ENCODE measurements around the gene NR6A1.

NR6A1 gene

DNA sequence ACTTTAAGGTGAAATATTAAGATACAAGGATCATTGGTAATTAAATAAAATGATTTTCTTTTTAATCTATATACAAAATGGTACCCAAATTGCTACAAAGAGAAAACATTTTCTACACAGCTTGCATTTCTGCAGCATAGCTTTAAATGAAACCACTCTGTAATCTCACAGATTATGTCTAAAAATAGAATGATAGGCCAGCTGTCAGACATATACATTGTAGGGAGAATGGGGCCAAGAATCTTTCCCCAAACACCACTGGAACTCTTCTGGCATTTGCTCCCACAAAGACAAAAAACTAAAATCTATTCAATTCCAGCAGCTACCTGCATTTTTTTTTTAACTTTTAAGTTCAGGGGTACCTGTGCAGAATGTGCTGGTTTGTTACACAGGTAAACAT, 139.8 kb downstream of the NR6A1 start:
- no peak overlapping the region for H3K4me2 ChIP-seq (ENCODE audit: low read length, poor library complexity, severe bottlenecking)

DNA sequence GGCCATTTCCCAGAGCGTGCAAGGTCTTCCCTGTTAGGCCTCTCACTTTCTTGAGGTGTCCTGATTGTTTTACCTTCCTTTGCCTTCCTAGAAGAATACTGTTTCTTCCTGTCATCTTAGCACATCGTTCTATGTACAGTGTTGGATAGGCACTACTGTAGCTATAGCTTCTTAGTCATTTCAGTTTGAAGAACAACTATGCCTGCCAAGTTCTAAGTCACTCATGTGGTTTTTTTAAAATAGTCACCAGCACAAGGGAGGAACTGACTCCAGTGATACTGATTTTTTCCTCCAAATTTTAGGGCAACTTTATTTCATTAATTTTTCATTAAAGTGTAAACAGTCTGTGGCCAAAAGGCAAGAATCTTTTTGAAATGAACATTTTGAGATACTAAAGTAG, 141.5 kb downstream of the NR6A1 start:
- Histone ChIP-seq H2BK12ac (ENCODE audit: low read length in 2 of 2) (no peak overlapping the region), H3K9ac (ENCODE audit: low read length) (no peak overlapping the region), H2AFZ (ENCODE audit: low read depth, low read length) (no peak overlapping the region), H3K4me2 (ENCODE audit: low read length, poor library complexity, severe bottlenecking) (no peak overlapping the region), H2BK15ac (ENCODE audit: low read depth, poor library complexity, severe bottlenecking) (no peak overlapping the region), H2BK5ac (ENCODE audit: low read depth, low read length, poor library complexity, severe bottlenecking) (no peak overlapping the region), H3K27me3 (ENCODE audit: control insufficient read depth in 1 of 2, insufficient read depth in 1 of 2, low read length in 2 of 2) (no peaks in the 10 kb centered on the region), H4K91ac (ENCODE audit: low read length) (no peak overlapping the region), H2AK5ac (ENCODE audit: low read length, severe bottlenecking) (no peak overlapping the region), H3K4ac (ENCODE audit: low read depth in 1 of 2, low read length in 2 of 2) (no peak overlapping the region), H3K27ac (ENCODE audit: low read length, poor library complexity, severe bottlenecking) (no peak overlapping the region), H3K36me3 (ENCODE audit: control insufficient read depth in 1 of 2, insufficient read depth in 2 of 2, low read depth in 1 of 2, low read length in 2 of 2) (no peaks in the 10 kb centered on the region), H3K18ac (ENCODE audit: low read depth in 1 of 2, low read length in 2 of 2) (no peak overlapping the region), H2BK120ac (ENCODE audit: low read depth, low read length) (no peak overlapping the region), H3K4me3 (ENCODE audit: insufficient read depth in 1 of 2, low read depth in 1 of 2, low read length in 2 of 2) (no peak overlapping the region), H3K9me3 (ENCODE audit: control insufficient read depth, low read length) (no peaks in the 10 kb centered on the region), H3K79me1 (replicated peaks; ENCODE audit: low read length, poor library complexity, severe bottlenecking) (peaks cover 3% of the 10 kb centered on the region), H3K14ac (ENCODE audit: low read length in 2 of 2) (no peak overlapping the region), H4K8ac (ENCODE audit: low read length) (no peak overlapping the region), H3K23ac (ENCODE audit: low read length in 2 of 2) (no peak overlapping the region), H3K4me1 (ENCODE audit: control insufficient read depth, insufficient read depth, low read depth, low read length) (peaks cover 2% of the 10 kb centered on the region)
- DNase-seq = no peak
- 94% methylated on average over 2 of the region's 2 CpGs for WGBS

More for the DNA sequence above, 139.8 kb downstream of the NR6A1 start:
- H3K14ac ChIP-seq (ENCODE audit: low read length in 2 of 2) = no peak overlapping the region
- no peak for DNase-seq
- H4K8ac ChIP-seq (ENCODE audit: low read length) = no peak overlapping the region
- H3K18ac ChIP-seq (ENCODE audit: low read depth in 1 of 2, low read length in 2 of 2) = no peak overlapping the region
- H3K9me3 ChIP-seq (ENCODE audit: control insufficient read depth, low read length) = no peaks in the 10 kb centered on the region
- no peak overlapping the region for H2AFZ ChIP-seq (ENCODE audit: low read depth, low read length)
- H2BK12ac ChIP-seq (ENCODE audit: low read length in 2 of 2) = no peak overlapping the region
- H3K4me1 ChIP-seq (ENCODE audit: control insufficient read depth, insufficient read depth, low read depth, low read length) = no peaks in the 10 kb centered on the region
- H2BK15ac ChIP-seq (ENCODE audit: low read depth, poor library complexity, severe bottlenecking) = no peak overlapping the region
- no peak overlapping the region for H3K23ac ChIP-seq (ENCODE audit: low read length in 2 of 2)
- H3K36me3 ChIP-seq (ENCODE audit: control insufficient read depth in 1 of 2, insufficient read depth in 2 of 2, low read depth in 1 of 2, low read length in 2 of 2) = no peaks in the 10 kb centered on the region
- H3K27ac ChIP-seq (ENCODE audit: low read length, poor library complexity, severe bottlenecking) = no peak overlapping the region
- H3K79me1 ChIP-seq (replicated peaks; ENCODE audit: low read length, poor library complexity, severe bottlenecking) = no peaks in the 10 kb centered on the region
- no peak overlapping the region for H3K4ac ChIP-seq (ENCODE audit: low read depth in 1 of 2, low read length in 2 of 2)
- H4K91ac ChIP-seq (ENCODE audit: low read length) = no peak overlapping the region
- H2BK120ac ChIP-seq (ENCODE audit: low read depth, low read length) = no peak overlapping the region
- H2BK5ac ChIP-seq (ENCODE audit: low read depth, low read length, poor library complexity, severe bottlenecking) = no peak overlapping the region
- no peak overlapping the region for H3K9ac ChIP-seq (ENCODE audit: low read length)
- H3K27me3 ChIP-seq (ENCODE audit: control insufficient read depth in 1 of 2, insufficient read depth in 1 of 2, low read length in 2 of 2) = no peaks in the 10 kb centered on the region
- H3K4me3 ChIP-seq (ENCODE audit: insufficient read depth in 1 of 2, low read depth in 1 of 2, low read length in 2 of 2) = no peak overlapping the region
- no peak overlapping the region for H2AK5ac ChIP-seq (ENCODE audit: low read length, severe bottlenecking)

DNA sequence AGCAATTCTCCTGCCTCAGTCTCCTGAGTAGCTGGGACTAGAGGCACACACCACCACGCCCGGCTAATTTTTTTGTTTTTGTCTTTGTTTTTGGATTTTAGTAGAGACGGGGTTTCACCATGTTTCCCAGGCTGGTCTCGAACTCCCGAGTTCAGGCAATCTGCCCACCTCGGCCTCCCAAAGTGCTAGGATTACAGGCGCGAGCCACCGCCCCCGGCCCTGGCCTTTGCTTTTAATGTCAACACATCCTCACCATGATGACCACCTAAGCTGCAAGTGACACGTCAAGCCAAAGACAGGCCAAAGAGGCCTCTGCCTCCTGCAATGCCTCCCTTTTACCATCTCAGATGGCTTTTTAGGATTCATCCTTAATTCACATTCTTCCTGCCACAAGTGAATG, 142.4 kb downstream of the NR6A1 start:
- peaks cover 2% of the 10 kb centered on the region for H3K4me1 ChIP-seq (ENCODE audit: control insufficient read depth, insufficient read depth, low read depth, low read length)
- no peak overlapping the region for H3K4me2 ChIP-seq (ENCODE audit: low read length, poor library complexity, severe bottlenecking)
- H4K8ac ChIP-seq (ENCODE audit: low read length) = no peak overlapping the region
- H2BK12ac ChIP-seq (ENCODE audit: low read length in 2 of 2) = no peak overlapping the region
- no peak overlapping the region for H2BK15ac ChIP-seq (ENCODE audit: low read depth, poor library complexity, severe bottlenecking)
- H2AFZ ChIP-seq (ENCODE audit: low read depth, low read length) = no peak overlapping the region
- H3K9ac ChIP-seq (ENCODE audit: low read length) = no peak overlapping the region
- H3K23ac ChIP-seq (ENCODE audit: low read length in 2 of 2) = no peak overlapping the region
- H3K36me3 ChIP-seq (ENCODE audit: control insufficient read depth in 1 of 2, insufficient read depth in 2 of 2, low read depth in 1 of 2, low read length in 2 of 2) = no peaks in the 10 kb centered on the region
- H3K18ac ChIP-seq (ENCODE audit: low read depth in 1 of 2, low read length in 2 of 2) = no peak overlapping the region
- H2AK5ac ChIP-seq (ENCODE audit: low read length, severe bottlenecking) = no peak overlapping the region
- H3K27me3 ChIP-seq (ENCODE audit: control insufficient read depth in 1 of 2, insufficient read depth in 1 of 2, low read length in 2 of 2) = no peaks in the 10 kb centered on the region
- no peaks in the 10 kb centered on the region for H3K9me3 ChIP-seq (ENCODE audit: control insufficient read depth, low read length)
- H2BK5ac ChIP-seq (ENCODE audit: low read depth, low read length, poor library complexity, severe bottlenecking) = no peak overlapping the region
- DNase-seq = no peak
- no peak overlapping the region for H3K4ac ChIP-seq (ENCODE audit: low read depth in 1 of 2, low read length in 2 of 2)
- H3K27ac ChIP-seq (ENCODE audit: low read length, poor library complexity, severe bottlenecking) = no peak overlapping the region
- no peak overlapping the region for H2BK120ac ChIP-seq (ENCODE audit: low read depth, low read length)
- 98% methylated on average over 11 of the region's 11 CpGs for WGBS
- H3K4me3 ChIP-seq (ENCODE audit: insufficient read depth in 1 of 2, low read depth in 1 of 2, low read length in 2 of 2) = no peak overlapping the region
- H3K79me1 ChIP-seq (replicated peaks; ENCODE audit: low read length, poor library complexity, severe bottlenecking) = peaks cover 3% of the 10 kb centered on the region
- H3K14ac ChIP-seq (ENCODE audit: low read length in 2 of 2) = no peak overlapping the region
- no peak overlapping the region for H4K91ac ChIP-seq (ENCODE audit: low read length)

DNA sequence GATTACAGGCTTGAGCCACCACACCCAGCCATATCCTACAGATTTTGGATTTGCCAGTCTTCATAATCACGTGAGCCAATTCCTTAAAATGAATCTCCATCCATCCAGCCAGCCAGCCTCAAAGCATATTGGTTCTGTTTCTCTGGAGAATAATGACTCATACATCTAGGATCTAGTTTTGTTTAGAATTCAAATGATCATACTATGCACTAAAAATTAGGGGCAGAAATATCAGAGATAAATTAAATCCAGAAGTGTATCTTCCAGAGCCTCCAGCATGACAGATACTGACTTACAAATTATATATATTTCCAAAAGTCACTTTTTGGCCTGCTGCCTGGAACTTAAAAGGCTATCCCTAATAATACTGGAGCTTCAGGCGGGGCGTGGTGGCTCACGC, 144.8 kb downstream of the NR6A1 start:
- Histone ChIP-seq H3K27me3 (ENCODE audit: control insufficient read depth in 1 of 2, insufficient read depth in 1 of 2, low read length in 2 of 2) (no peaks in the 10 kb centered on the region), H3K36me3 (ENCODE audit: control insufficient read depth in 1 of 2, insufficient read depth in 2 of 2, low read depth in 1 of 2, low read length in 2 of 2) (no peaks in the 10 kb centered on the region), H3K9ac (ENCODE audit: low read length) (no peak overlapping the region), H3K4me1 (ENCODE audit: control insufficient read depth, insufficient read depth, low read depth, low read length) (peaks cover 5% of the 10 kb centered on the region), H2AFZ (ENCODE audit: low read depth, low read length) (no peak overlapping the region), H4K91ac (ENCODE audit: low read length) (no peak overlapping the region), H2BK12ac (ENCODE audit: low read length in 2 of 2) (no peak overlapping the region), H3K27ac (ENCODE audit: low read length, poor library complexity, severe bottlenecking) (no peak overlapping the region), H4K8ac (ENCODE audit: low read length) (no peak overlapping the region), H3K14ac (ENCODE audit: low read length in 2 of 2) (no peak overlapping the region), H2BK15ac (ENCODE audit: low read depth, poor library complexity, severe bottlenecking) (no peak overlapping the region), H3K4me3 (ENCODE audit: insufficient read depth in 1 of 2, low read depth in 1 of 2, low read length in 2 of 2) (no peak overlapping the region), H2AK5ac (ENCODE audit: low read length, severe bottlenecking) (no peak overlapping the region), H3K79me1 (replicated peaks; ENCODE audit: low read length, poor library complexity, severe bottlenecking) (peaks cover 5% of the 10 kb centered on the region), H3K18ac (ENCODE audit: low read depth in 1 of 2, low read length in 2 of 2) (no peak overlapping the region), H2BK120ac (ENCODE audit: low read depth, low read length) (no peak overlapping the region), H3K4ac (ENCODE audit: low read depth in 1 of 2, low read length in 2 of 2) (no peak overlapping the region), H2BK5ac (ENCODE audit: low read depth, low read length, poor library complexity, severe bottlenecking) (no peak overlapping the region), H3K23ac (ENCODE audit: low read length in 2 of 2) (no peak overlapping the region), H3K9me3 (ENCODE audit: control insufficient read depth, low read length) (no peaks in the 10 kb centered on the region), H3K4me2 (ENCODE audit: low read length, poor library complexity, severe bottlenecking) (no peak overlapping the region)
- WGBS = 70% methylated on average over 4 of the region's 4 CpGs
- no peak for DNase-seq
